Erythroblast (primary cell): ENCODE data around the gene POLH.

ENCODE experiments used
- GATA1 ChIP-seq: IDR thresholded peaks from 2 replicates; pipeline ENCODE4 v1.6.1; 2011; ENCODE audit warnings: low read depth, mild to moderate bottlenecking, control low read depth, low read length, moderate library complexity
- POLR2A ChIP-seq: IDR thresholded peaks from 2 replicates; pipeline ENCODE4 v1.6.1; 2011; ENCODE audit warnings: mild to moderate bottlenecking, low read length

DNA sequence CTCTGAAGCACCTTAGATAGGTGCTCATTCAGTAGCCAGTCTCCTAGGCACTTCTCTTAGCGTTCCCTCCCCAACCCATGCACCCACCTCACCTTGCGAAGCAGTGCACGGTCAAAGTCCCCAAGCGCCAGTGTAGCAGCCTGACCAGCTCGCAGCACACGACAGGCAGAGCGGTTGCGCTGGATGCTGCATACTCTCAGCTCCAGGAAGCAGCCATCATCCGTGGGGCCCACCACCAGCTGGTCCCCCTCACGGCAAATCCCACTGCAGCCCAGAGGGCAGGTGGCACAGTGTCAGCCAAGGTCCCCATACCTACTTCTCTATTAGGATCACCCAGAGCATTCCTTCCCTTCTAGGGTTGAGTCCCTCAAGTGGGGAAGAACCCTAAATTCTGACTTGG lies 46.6 kb downstream of the POLH start:
- TF ChIP-seq GATA1 (no peak), POLR2A (no peak)
